ENCODE measurements around the gene ZFHX3. TPM values are rescaled to one million over a fixed set of nuclear protein-coding genes. Genes with fewer than 3 reads are reported as not detected.

Gene ZFHX3
- total and polyA plus RNA-seq, 10 of the 15 experiments (the other 5 are each of a cell fraction or from before 2014, with no cell fraction given), result 0.68 to 8.6 (median 2.0) TPM

- no peak overlapping the region for H3K4me2 ChIP-seq (ENCODE audit: control insufficient read depth, insufficient read depth)
- FAIRE-seq (no peak), DNase-seq (ENCODE audit: low read depth, low spot score) (no peak), ATAC-seq (no peak)
- no peaks in the 10 kb centered on the region for H3K9me3 ChIP-seq (replicated peaks; ENCODE audit: control insufficient read depth, insufficient read depth, low read length)
- intact Hi-C loops (cut with micrococcal nuclease; ENCODE audit: unreplicated experiment), result no loop called here
- ChIA-PET CTCF (interaction anchor here (1.1 kb wide), 2 partner anchors 9 to 41 kb away, joined by 3 to 4 read pairs; no protein-coding TSS in a partner anchor), POLR2A (no interaction called here), RAD21 (ENCODE audit: unreplicated experiment) (interaction anchor here (1.3 kb wide), 1 partner anchor 133 kb away, joined by 3 read pairs; no protein-coding TSS in a partner anchor), SMC1A (ENCODE audit: uncharacterized antibody, unreplicated experiment) (no interaction called here)
- no peak overlapping the region for H3K4me3 ChIP-seq
- H3K79me2 ChIP-seq (ENCODE audit: control insufficient read depth, insufficient read depth, low read length), result no peaks in the 10 kb centered on the region
- no peak overlapping the region for H3K9ac ChIP-seq (ENCODE audit: control insufficient read depth, insufficient read depth, low read length)
- TF ChIP-seq HCFC1 (IDR thresholded peaks at IDR 0.05; ENCODE audit: low read length) (no peak), ZNF687 (IDR thresholded peaks at IDR 0.05) (no peak)
- H4K20me1 ChIP-seq (ENCODE audit: control insufficient read depth, insufficient read depth), result no peaks in the 10 kb centered on the region
- H3K36me3 ChIP-seq (ENCODE audit: control insufficient read depth in 2 of 2, insufficient read depth in 2 of 2, low read length in 1 of 2), result peaks cover 0 to 2% of the 10 kb centered on the region in 2 experiments; a peak in 2 of 4 replicates
- BruUV-seq (replicated peaks), result no TSS peak
- in situ Hi-C loops (cut with MboI), result no loop called here
- no peak overlapping the region for H3K27ac ChIP-seq (ENCODE audit: control insufficient read depth, insufficient read depth)
- H2AFZ ChIP-seq (ENCODE audit: control insufficient read depth, low read depth, low read length), result no peak overlapping the region
- no peaks in the 10 kb centered on the region for H3K27me3 ChIP-seq (replicated peaks in 1 of 2; ENCODE audit: control insufficient read depth in 2 of 2, insufficient read depth in 2 of 2, low read length in 1 of 2)
- no peaks in the 10 kb centered on the region; the same call in 1 of the 2 replicates for H3K4me1 ChIP-seq (ENCODE audit: control insufficient read depth, insufficient read depth, low read length)
Measured at GRCh38 chr16:72791786-72792185, 256.1 kb downstream of the ZFHX3 start.

GRCh38 chr16:72789921-72790320 lies 258.0 kb downstream of the ZFHX3 start:
- TF ChIP-seq SMARCA5 (IDR thresholded peaks at IDR 0.05) (no peak), NFYB (IDR thresholded peaks at IDR 0.05; ENCODE audit: insufficient read depth, low read depth, low read length) (no peak), POLR2A (IDR thresholded peaks at IDR 0.05; ENCODE audit: low read depth, low read length) (no peak), KDM1A (IDR thresholded peaks at IDR 0.05; ENCODE audit: borderline replicate concordance) (no peak), NFXL1 (IDR thresholded peaks at IDR 0.05; ENCODE audit: borderline replicate concordance) (no peak), ZNF274 (IDR thresholded peaks at IDR 0.05; ENCODE audit: insufficient read depth, insufficient read length) (no peak), ATF3 (IDR thresholded peaks at IDR 0.05; ENCODE audit: borderline replicate concordance, extremely low read depth, low read depth, low read length) (no peak)
- intact Hi-C loops (cut with micrococcal nuclease; ENCODE audit: unreplicated experiment) (loop anchor here (10.0 kb wide), 1 partner anchor 285 kb away; no protein-coding TSS in a partner anchor), in situ Hi-C loops (cut with MboI) (no loop called here)
- no peak overlapping the region for H3K27ac ChIP-seq (ENCODE audit: control insufficient read depth, insufficient read depth)
- WGBS (ENCODE audit: insufficient coverage, insufficient replicate concordance, low lambda C conversion rate, missing lambda C conversion rate), result 97% methylated on average over 5 of the region's 5 CpGs
- BruUV-seq (replicated peaks), result no TSS peak
- ChIA-PET RAD21 (ENCODE audit: unreplicated experiment) (no interaction called here), POLR2A (no interaction called here), SMC1A (ENCODE audit: uncharacterized antibody, unreplicated experiment) (interaction anchor here (1.1 kb wide), 1 partner anchor 55 kb away, joined by 3 read pairs; no protein-coding TSS in a partner anchor), CTCF (interaction anchor here (1.7 kb wide), 1 partner anchor 10 kb away, joined by 4 read pairs; no protein-coding TSS in a partner anchor)
- FAIRE-seq (no peak), DNase-seq (ENCODE audit: low read depth, low spot score) (no peak), ATAC-seq (no peak)
- H3K4me2 ChIP-seq (ENCODE audit: control insufficient read depth, insufficient read depth), result no peak overlapping the region
- no peaks in the 10 kb centered on the region for H3K27me3 ChIP-seq (replicated peaks in 1 of 2; ENCODE audit: control insufficient read depth in 2 of 2, insufficient read depth in 2 of 2, low read length in 1 of 2)
- no peaks in the 10 kb centered on the region for H4K20me1 ChIP-seq (ENCODE audit: control insufficient read depth, insufficient read depth)
- H3K79me2 ChIP-seq (ENCODE audit: control insufficient read depth, insufficient read depth, low read length), result no peaks in the 10 kb centered on the region
- H3K36me3 ChIP-seq (ENCODE audit: control insufficient read depth in 2 of 2, insufficient read depth in 2 of 2, low read length in 1 of 2), result peaks cover 0 to 2% of the 10 kb centered on the region in 2 experiments; a peak in 2 of 4 replicates
- no peaks in the 10 kb centered on the region for H3K9me3 ChIP-seq (replicated peaks; ENCODE audit: control insufficient read depth, insufficient read depth, low read length)
- H2AFZ ChIP-seq (ENCODE audit: control insufficient read depth, low read depth, low read length), result no peak overlapping the region
- no peak overlapping the region for H3K9ac ChIP-seq (ENCODE audit: control insufficient read depth, insufficient read depth, low read length)
- H3K4me1 ChIP-seq (ENCODE audit: control insufficient read depth, insufficient read depth, low read length), result peaks cover 8% of the 10 kb centered on the region
- no peak overlapping the region for H3K4me3 ChIP-seq
